HepG2 (cell line): ENCODE measurements around the gene OR51E1. TPM values are rescaled to one million over a fixed set of nuclear protein-coding genes. Genes with fewer than 3 reads are reported as not detected.

Source experiments
- ATAC-seq: fragments of 200-7000 bp; cut with Tn5 transposase; 3 replicates; pipeline ENCODE4 v1.9.1; 2020; ENCODE audit warnings: mild to moderate bottlenecking, moderate library complexity
- BruUV-seq: library from RNA; stranded (reverse); fragments of 400-500 nt; replicated peaks from 2 replicates; lab custom pipeline; 2021; lab: Mats Ljungman, UMichigan
- CTCF ChIA-PET: fragments of 300-600 bp; formaldehyde crosslinking; extraction: SDS; loops from one replicate; lab custom pipeline; 2021; ENCODE audit warnings: low total read pairs, inconsistent platforms, low intra/inter-chr PET ratio; lab: Yijun Ruan, JAX
- POLR2A ChIA-PET: fragments of 350-600 bp; sonication (Branson Sonifier 250); formaldehyde crosslinking; loops from one replicate; lab custom pipeline; 2020; ENCODE audit warnings: antibody characterized with exemption, inconsistent platforms; lab: Yijun Ruan, JAX
- DNase-seq: peaks from one replicate; pipeline ENCODE4 v3.0.0-alpha.2; 2015; ENCODE audit warnings: low spot score
- FAIRE-seq: peaks from 3 replicates; lab custom pipeline; 2011; peaks lifted over from hg19 to GRCh38; lab: Jason Lieb, UNC
- H2AFZ ChIP-seq: one replicate; pipeline ENCODE4 v1.6.1; 2011; ENCODE audit warnings: low read length, inconsistent platforms
- H3K27ac ChIP-seq: fragments of 300-600 bp; 3 replicates; pipeline ENCODE4 v1.8.0; 2011; ENCODE audit warnings: mixed run types, mild to moderate bottlenecking, mixed read lengths, low read length, inconsistent platforms; ENCODE audit not compliant: insufficient read depth; ENCODE audit errors: extremely low read length
- H3K27me3 ChIP-seq, 2 experiments: fragments of 200-600 bp in 1 of 2; 2 replicates in 1 of 2; 3 replicates in 1 of 2; pipeline versions ENCODE4 v1.6.0 to v1.8.0; 2011; ENCODE audit warnings: low read length in 2 of 2, mild to moderate bottlenecking in 2 of 2, moderate library complexity in 2 of 2, inconsistent platforms in 1 of 2; ENCODE audit not compliant: insufficient read depth in 2 of 2, control insufficient read depth in 1 of 2
- H3K36me3 ChIP-seq, 2 experiments: fragments of 200-600 bp in 1 of 2; replicated peaks in 1 of 2; 2 replicates in 1 of 2; 3 replicates in 1 of 2; pipeline versions ENCODE4 v1.5.1 to v1.8.0; 2011; ENCODE audit warnings: low read length in 2 of 2, inconsistent platforms in 1 of 2; ENCODE audit not compliant: insufficient read depth in 2 of 2, control insufficient read depth in 1 of 2
- H3K4me1 ChIP-seq: 2 replicates; pipeline ENCODE4 v1.5.1; 2012; ENCODE audit warnings: low read length, inconsistent platforms; ENCODE audit not compliant: insufficient read depth
- H3K4me2 ChIP-seq: 2 replicates; pipeline ENCODE4 v1.6.0; 2011; ENCODE audit warnings: low read depth, low read length, inconsistent platforms
- H3K4me3 ChIP-seq, 3 experiments: fragments of 200-600 bp in 1 of 3; sonication (generic), shearing (Covaris generic) in 1 of 3; replicated peaks in 1 of 3; 2 replicates each; pipeline ENCODE4 v1.5.1; 2011 to 2016; ENCODE audit warnings: low read length in 3 of 3, inconsistent platforms in 2 of 3, low read depth in 2 of 3, mild to moderate bottlenecking in 2 of 3, control low read depth in 1 of 3, mixed read lengths in 1 of 3; ENCODE audit not compliant: insufficient read depth in 1 of 3
- H3K79me2 ChIP-seq: one replicate; pipeline ENCODE4 v1.6.1; 2011; ENCODE audit warnings: low read length, inconsistent platforms; ENCODE audit not compliant: insufficient read depth
- H3K9ac ChIP-seq: 2 replicates; pipeline ENCODE4 v1.6.0; 2011; ENCODE audit warnings: mild to moderate bottlenecking, low read depth, low read length, inconsistent platforms; ENCODE audit not compliant: insufficient read depth
- H3K9me3 ChIP-seq: 2 replicates; pipeline ENCODE4 v1.5.1; 2012; ENCODE audit warnings: mild to moderate bottlenecking, low read length
- H4K20me1 ChIP-seq: 2 replicates; pipeline ENCODE4 v1.6.0; 2011; ENCODE audit warnings: inconsistent platforms, mild to moderate bottlenecking, low read length, moderate library complexity; ENCODE audit not compliant: insufficient read depth
- CREB1 ChIP-seq, 2 experiments: fragments of 450-650 bp in 1 of 2; IDR thresholded peaks; 2 replicates each; pipeline ENCODE4 v1.6.1; 2016 to 2017; ENCODE audit warnings: control low read depth in 1 of 2, mild to moderate bottlenecking in 1 of 2, missing compliant biosample characterization in 1 of 2, missing genetic modification characterization in 1 of 2
- FOXA1 ChIP-seq, 2 experiments: fragments of 450-650 bp in 1 of 2; sonication (generic) in 1 of 2; formaldehyde crosslinking in 1 of 2; IDR thresholded peaks; 2 replicates each; pipeline versions ENCODE4 v1.4.0 to v1.6.1; 2016 to 2020; ENCODE audit warnings: missing genetic modification reagents in 1 of 2
- HNF4A ChIP-seq: sonication (generic); formaldehyde crosslinking; IDR thresholded peaks from 2 replicates; pipeline ENCODE4 v1.4.0; 2020; ENCODE audit warnings: missing genetic modification reagents
- MAFK ChIP-seq, 2 experiments: IDR thresholded peaks in 1 of 2; conservative IDR thresholded peaks in 1 of 2; 2 replicates each; pipeline ENCODE4 v1.6.1; 2011; ENCODE audit warnings: improper control_type of control experiment in 2 of 2, low read length in 2 of 2
- MBD4 ChIP-seq: IDR thresholded peaks from 2 replicates; pipeline ENCODE4 v1.6.1; 2012; ENCODE audit warnings: low read length, inconsistent platforms, borderline replicate concordance
- PPARG ChIP-seq: conservative IDR thresholded peaks from 2 replicates; pipeline ENCODE4 v1.6.1; 2016; ENCODE audit warnings: missing biosample characterization, missing genetic modification reagents
- SIX4 ChIP-seq: sonication (generic); formaldehyde crosslinking; IDR thresholded peaks from 2 replicates; pipeline ENCODE4 v1.4.0; 2020; ENCODE audit warnings: missing genetic modification reagents
- THAP8 ChIP-seq: sonication (generic); formaldehyde crosslinking; IDR thresholded peaks from 2 replicates; pipeline ENCODE4 v1.5.1; 2020; ENCODE audit warnings: missing genetic modification reagents, mild to moderate bottlenecking, borderline replicate concordance
- ZNF225 ChIP-seq: sonication (generic); formaldehyde crosslinking; IDR thresholded peaks from 2 replicates; pipeline ENCODE4 v1.4.0; 2020; ENCODE audit warnings: mild to moderate bottlenecking, missing genetic modification reagents
- ZNF629 ChIP-seq: sonication (generic); formaldehyde crosslinking; conservative IDR thresholded peaks from 2 replicates; pipeline ENCODE4 v1.5.0; 2020; ENCODE audit warnings: missing genetic modification reagents
- ZNF780A ChIP-seq: sonication (generic); formaldehyde crosslinking; IDR thresholded peaks from 2 replicates; pipeline ENCODE4 v1.8.0; 2022; ENCODE audit warnings: mild to moderate bottlenecking, missing genetic modification reagents, moderate library complexity
- WGBS: methylation state at CpG from one replicate; pipeline ENCODE4 v1.1.6; 2017; ENCODE audit warnings: low lambda C conversion rate; 5-methylcytosine and 5-hydroxymethylcytosine counted together
- in situ Hi-C: cut with HindIII; loops from 2 replicates; pipeline ENCODE4 v1.10.0; 2017; ENCODE audit warnings: low pct_unique_long_range_greater_than_20kb; ENCODE audit not compliant: extremely low pct_ligation_motif_present
- intact Hi-C: fragments of 100-400 bp; cut with micrococcal nuclease; formaldehyde crosslinking; loops from one replicate; pipeline ENCODE4 v1.10.0; 2022; ENCODE audit not compliant: unreplicated experiment
- polyA plus RNA-seq, 8 experiments: library from polyadenylated mRNA; depleted of rRNA in 3 of 8; stranded (reverse) in 7 of 8; unstranded in 1 of 8; fragments of >200 nt; fragmentation: Illumina TruSeq in 4 of 8; extraction: Trizol in 4 of 8; gene quantifications; 2 replicates each; pipeline versions ENCODE4 v1.2.1 to v1.2.3, GENCODE V29; 2011 to 2016; ENCODE audit warnings: low read depth in 4 of 8, missing spikeins in 1 of 8, mixed read lengths in 1 of 8; ENCODE audit not compliant: insufficient read depth in 1 of 8
- total RNA-seq, 5 experiments: library from RNA; depleted of rRNA; stranded (reverse); fragments of >200 nt; fragmentation: Illumina TruSeq; extraction: Trizol; gene quantifications; 2 replicates each; pipeline ENCODE4 v1.2.3, GENCODE V29; 2016; ENCODE audit warnings: low read depth in 1 of 5
- TF ChIP-seq, protein P1 (sequence below): IDR thresholded peaks from 2 replicates; pipeline ENCODE4 v1.6.1; 2012; ENCODE audit warnings: inconsistent platforms
- TF ChIP-seq, protein P2 (sequence below): sonication (generic); formaldehyde crosslinking; IDR thresholded peaks from 2 replicates; pipeline ENCODE4 v1.5.0; 2020; ENCODE audit warnings: missing genetic modification reagents, mild to moderate bottlenecking, borderline replicate concordance
- TF ChIP-seq, protein P3 (sequence below): sonication (generic); formaldehyde crosslinking; conservative IDR thresholded peaks from 2 replicates; pipeline ENCODE4 v1.4.0; 2020; ENCODE audit warnings: missing genetic modification reagents
- TF ChIP-seq, protein P4 (sequence below), 2 experiments: sonication (generic) in 1 of 2; formaldehyde crosslinking in 1 of 2; IDR thresholded peaks; 2 replicates each; pipeline versions ENCODE4 v1.4.0 to v1.6.1; 2016 to 2020; ENCODE audit warnings: borderline replicate concordance in 1 of 2, low read depth in 1 of 2, mild to moderate bottlenecking in 1 of 2, missing genetic modification reagents in 1 of 2

The OR51E1 gene
- total and polyA plus RNA-seq, 2 of the 13 experiments (the other 11 are each of a cell fraction or from before 2014, with no cell fraction given) = not detected

DNA sequence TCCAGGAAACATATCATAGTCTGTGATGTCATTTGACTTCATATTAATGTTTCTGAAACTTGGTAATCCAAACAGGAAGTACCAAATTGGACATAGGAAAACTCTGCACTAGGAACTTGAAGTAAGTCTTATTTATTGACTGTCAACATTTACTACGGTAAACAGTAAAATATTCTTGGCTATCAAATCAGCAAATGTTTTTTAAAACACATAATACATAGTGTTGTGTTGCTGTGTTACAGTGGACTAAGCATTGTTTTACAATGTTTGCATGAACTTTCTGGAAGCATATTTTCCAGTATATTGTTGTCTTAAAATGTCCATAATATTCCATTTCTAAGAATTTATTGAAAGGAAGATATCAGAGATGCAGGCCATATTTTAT lies 56.6 kb downstream of the OR51E1 start:
- no peaks in the 10 kb centered on the region for H3K36me3 ChIP-seq
- intact Hi-C loops (no loop called here), in situ Hi-C loops (no loop called here)
- 4% methylated on average over 1 of the region's 1 CpG for WGBS
- H3K4me1 ChIP-seq = no peaks in the 10 kb centered on the region
- H3K9ac ChIP-seq = no peak overlapping the region
- FAIRE-seq (no peak), ATAC-seq (no peak), DNase-seq (no peak)
- no peaks in the 10 kb centered on the region for H3K9me3 ChIP-seq
- H3K27me3 ChIP-seq = peaks cover 0 to 4% of the 10 kb centered on the region in 2 experiments; a peak in 1 of 5 replicates
- H3K79me2 ChIP-seq = no peaks in the 10 kb centered on the region
- ChIA-PET POLR2A (no interaction called here), CTCF (no interaction called here)
- H3K27ac ChIP-seq = no peak overlapping the region
- H3K4me3 ChIP-seq = no peak overlapping the region
- no peaks in the 10 kb centered on the region for H4K20me1 ChIP-seq
- no peak overlapping the region for H2AFZ ChIP-seq
- no TSS peak for BruUV-seq
- H3K4me2 ChIP-seq = no peak overlapping the region
- TF ChIP-seq ZNF225 (CRISPR knock-in tag) (no peak), MAFK (conservative IDR thresholded peaks at IDR 0.05 in 1 of 2, IDR thresholded peaks at IDR 0.05 in 1 of 2; ENCODE audit: low read length in 2 of 2) (no peak), PPARG (CRISPR knock-in tag) (no peak), THAP8 (CRISPR knock-in tag) (no peak), CREB1 (IDR thresholded peaks at IDR 0.05) (no peak), CREB1 (CRISPR knock-in tag; IDR thresholded peaks at IDR 0.05) (no peak), SIX4 (CRISPR knock-in tag) (no peak), ZNF629 (CRISPR knock-in tag) (no peak), ZNF780A (CRISPR knock-in tag) (no peak), HNF4A (CRISPR knock-in tag) (no peak), FOXA1 (IDR thresholded peaks at IDR 0.05) (no peak), FOXA1 (CRISPR knock-in tag; IDR thresholded peaks at IDR 0.05) (no peak), MBD4 (no peak)
- TF ChIP-seq, protein P1, sequence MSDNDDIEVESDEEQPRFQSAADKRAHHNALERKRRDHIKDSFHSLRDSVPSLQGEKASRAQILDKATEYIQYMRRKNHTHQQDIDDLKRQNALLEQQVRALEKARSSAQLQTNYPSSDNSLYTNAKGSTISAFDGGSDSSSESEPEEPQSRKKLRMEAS = no peak
- TF ChIP-seq, protein P2, sequence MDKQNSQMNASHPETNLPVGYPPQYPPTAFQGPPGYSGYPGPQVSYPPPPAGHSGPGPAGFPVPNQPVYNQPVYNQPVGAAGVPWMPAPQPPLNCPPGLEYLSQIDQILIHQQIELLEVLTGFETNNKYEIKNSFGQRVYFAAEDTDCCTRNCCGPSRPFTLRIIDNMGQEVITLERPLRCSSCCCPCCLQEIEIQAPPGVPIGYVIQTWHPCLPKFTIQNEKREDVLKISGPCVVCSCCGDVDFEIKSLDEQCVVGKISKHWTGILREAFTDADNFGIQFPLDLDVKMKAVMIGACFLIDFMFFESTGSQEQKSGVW (CRISPR knock-in tag) = no peak
- TF ChIP-seq, protein P3, sequence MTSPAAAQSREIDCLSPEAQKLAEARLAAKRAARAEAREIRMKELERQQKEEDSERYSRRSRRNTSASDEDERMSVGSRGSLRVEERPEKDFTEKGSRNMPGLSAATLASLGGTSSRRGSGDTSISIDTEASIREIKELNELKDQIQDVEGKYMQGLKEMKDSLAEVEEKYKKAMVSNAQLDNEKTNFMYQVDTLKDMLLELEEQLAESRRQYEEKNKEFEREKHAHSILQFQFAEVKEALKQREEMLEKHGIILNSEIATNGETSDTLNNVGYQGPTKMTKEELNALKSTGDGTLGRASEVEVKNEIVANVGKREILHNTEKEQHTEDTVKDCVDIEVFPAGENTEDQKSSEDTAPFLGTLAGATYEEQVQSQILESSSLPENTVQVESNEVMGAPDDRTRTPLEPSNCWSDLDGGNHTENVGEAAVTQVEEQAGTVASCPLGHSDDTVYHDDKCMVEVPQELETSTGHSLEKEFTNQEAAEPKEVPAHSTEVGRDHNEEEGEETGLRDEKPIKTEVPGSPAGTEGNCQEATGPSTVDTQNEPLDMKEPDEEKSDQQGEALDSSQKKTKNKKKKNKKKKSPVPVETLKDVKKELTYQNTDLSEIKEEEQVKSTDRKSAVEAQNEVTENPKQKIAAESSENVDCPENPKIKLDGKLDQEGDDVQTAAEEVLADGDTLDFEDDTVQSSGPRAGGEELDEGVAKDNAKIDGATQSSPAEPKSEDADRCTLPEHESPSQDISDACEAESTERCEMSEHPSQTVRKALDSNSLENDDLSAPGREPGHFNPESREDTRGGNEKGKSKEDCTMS = no peak
- TF ChIP-seq, protein P4, sequence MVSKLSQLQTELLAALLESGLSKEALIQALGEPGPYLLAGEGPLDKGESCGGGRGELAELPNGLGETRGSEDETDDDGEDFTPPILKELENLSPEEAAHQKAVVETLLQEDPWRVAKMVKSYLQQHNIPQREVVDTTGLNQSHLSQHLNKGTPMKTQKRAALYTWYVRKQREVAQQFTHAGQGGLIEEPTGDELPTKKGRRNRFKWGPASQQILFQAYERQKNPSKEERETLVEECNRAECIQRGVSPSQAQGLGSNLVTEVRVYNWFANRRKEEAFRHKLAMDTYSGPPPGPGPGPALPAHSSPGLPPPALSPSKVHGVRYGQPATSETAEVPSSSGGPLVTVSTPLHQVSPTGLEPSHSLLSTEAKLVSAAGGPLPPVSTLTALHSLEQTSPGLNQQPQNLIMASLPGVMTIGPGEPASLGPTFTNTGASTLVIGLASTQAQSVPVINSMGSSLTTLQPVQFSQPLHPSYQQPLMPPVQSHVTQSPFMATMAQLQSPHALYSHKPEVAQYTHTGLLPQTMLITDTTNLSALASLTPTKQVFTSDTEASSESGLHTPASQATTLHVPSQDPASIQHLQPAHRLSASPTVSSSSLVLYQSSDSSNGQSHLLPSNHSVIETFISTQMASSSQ (IDR thresholded peaks at IDR 0.05; ENCODE audit: low read depth) = no peak
- TF ChIP-seq, protein P4 (CRISPR knock-in tag; IDR thresholded peaks at IDR 0.05; ENCODE audit: borderline replicate concordance) = no peak
